ENCODE measurements around the gene PROSER3. TPM values are rescaled to one million over a fixed set of nuclear protein-coding genes. Genes with fewer than 3 reads are reported as not detected.

PROSER3 gene
- total and polyA plus RNA-seq, 2 experiments from 2014 or later, result 21.8 to 28.0 TPM

- no peak for DNase-seq (ENCODE audit: low spot score)
- Mint-ChIP-seq H3K36me3 (ENCODE audit: low read depth) (no peaks in the 10 kb centered on the region), H3K27me3 (ENCODE audit: insufficient read depth, low read depth, poor library complexity) (peaks cover 20% of the 10 kb centered on the region), H3K4me3 (no peak overlapping the region), H3K4me1 (peaks cover 12% of the 10 kb centered on the region), H3K27ac (no peak overlapping the region), H3K9me3 (no peaks in the 10 kb centered on the region)
- H2AFZ ChIP-seq, result no peak overlapping the region
- H3K4me3 ChIP-seq, result no peak overlapping the region
- peaks cover 4% of the 10 kb centered on the region; the same call in 1 of the 2 replicates for H3K4me1 ChIP-seq (ENCODE audit: insufficient read depth)
- H3K9me2 ChIP-seq (ENCODE audit: insufficient read depth), result no peaks in the 10 kb centered on the region
- 0 out of 2 replicates have a peak, but pooled peaks cover 4% of the 10 kb centered on the region for H3F3A ChIP-seq (replicated peaks; ENCODE audit: low read depth)
- H3K4me2 ChIP-seq, result no peak overlapping the region
- no peak for TF ChIP-seq ZNF331 (CRISPR knock-in tag; IDR thresholded peaks at IDR 0.05; ENCODE audit: low read depth)
- no peak for TF ChIP-seq CTCF (conservative IDR thresholded peaks at IDR 0.05; ENCODE audit: low read depth in 2 of 2)
- TF ChIP-seq CREB1 (CRISPR knock-in tag; IDR thresholded peaks at IDR 0.05; ENCODE audit: low read depth), result no peak
- TF ChIP-seq NANOG (IDR thresholded peaks at IDR 0.05; ENCODE audit: borderline replicate concordance), result no peak
- no peak for TF ChIP-seq ETS1 (IDR thresholded peaks at IDR 0.05)
- no peak for TF ChIP-seq EZH2 (IDR thresholded peaks at IDR 0.05; ENCODE audit: low read depth, unreplicated experiment)
- TF ChIP-seq ZNF462 (CRISPR knock-in tag; IDR thresholded peaks at IDR 0.05), result no peak
- TF ChIP-seq EZH2phosphoT487 (IDR thresholded peaks at IDR 0.05; ENCODE audit: unreplicated experiment), result no peak
- TF ChIP-seq POLR2AphosphoS5 (IDR thresholded peaks at IDR 0.05; ENCODE audit: low read depth), result no peak
- no peak for TF ChIP-seq JUNB (IDR thresholded peaks at IDR 0.05; ENCODE audit: unreplicated experiment)
- TF ChIP-seq REST (IDR thresholded peaks at IDR 0.05; ENCODE audit: unreplicated experiment), result no peak
- TF ChIP-seq ZNF114 (CRISPR knock-in tag; IDR thresholded peaks at IDR 0.05), result no peak
- no peak for ATAC-seq
- peaks cover 3% of the 10 kb centered on the region; the same call in 1 of the 2 replicates for H3K27me3 ChIP-seq (ENCODE audit: insufficient read depth)
- H3K27ac ChIP-seq (ENCODE audit: low read depth), result no peak overlapping the region
- no peaks in the 10 kb centered on the region for H3K36me3 ChIP-seq (ENCODE audit: insufficient read depth)
- no peaks in the 10 kb centered on the region for H4K20me1 ChIP-seq (replicated peaks; ENCODE audit: insufficient read depth)
- no peaks in the 10 kb centered on the region for H3K79me2 ChIP-seq (replicated peaks; ENCODE audit: insufficient read depth)
Measured at GRCh38 chr19:35789978-35790944, 32.3 kb downstream of the PROSER3 start.

All from GM23338 (cell line).